OCI-LY1 (cell line): ENCODE measurements around the gene TTC13.

Experiments
- H2AFZ ChIP-seq: fragments of 200-600 bp; sonication (generic), shearing (Covaris generic); 2 replicates; pipeline ENCODE4 v1.6.0; 2014; ENCODE audit warnings: antibody characterized with exemption, mild to moderate bottlenecking, low read length
- H3F3A ChIP-seq: fragments of 200-600 bp; sonication (generic), shearing (Covaris generic); 2 replicates; pipeline ENCODE4 v1.6.0; 2014; ENCODE audit warnings: mild to moderate bottlenecking, antibody characterized with exemption, low read length, moderate library complexity; ENCODE audit not compliant: insufficient read depth
- H3K27ac ChIP-seq: fragments of 200-600 bp; sonication (generic); 2 replicates; pipeline ENCODE4 v1.5.1; 2014; ENCODE audit warnings: low read length, mixed run types, mild to moderate bottlenecking, low read depth; ENCODE audit not compliant: poor library complexity, severe bottlenecking
- H3K27me3 ChIP-seq: fragments of 200-600 bp; sonication (generic); 2 replicates; pipeline ENCODE4 v1.6.0; 2014; ENCODE audit warnings: antibody characterized with exemption, mild to moderate bottlenecking, low read length, moderate library complexity; ENCODE audit not compliant: insufficient read depth
- H3K36me3 ChIP-seq: fragments of 200-600 bp; sonication (generic); 2 replicates; pipeline ENCODE4 v1.6.1; 2014; ENCODE audit warnings: mild to moderate bottlenecking, antibody characterized with exemption, low read length, moderate library complexity, mixed read lengths; ENCODE audit not compliant: insufficient read depth
- H3K4me1 ChIP-seq: fragments of 200-600 bp; sonication (generic); 2 replicates; pipeline ENCODE4 v1.5.1; 2014; ENCODE audit warnings: mild to moderate bottlenecking, low read length, moderate library complexity; ENCODE audit not compliant: insufficient read depth, severe bottlenecking
- H3K4me2 ChIP-seq: fragments of 200-600 bp; sonication (generic), shearing (Covaris generic); 2 replicates; pipeline ENCODE4 v1.6.1; 2014; ENCODE audit warnings: low read length
- H3K4me3 ChIP-seq: fragments of 200-600 bp; sonication (generic); 2 replicates; pipeline ENCODE4 v1.5.1; 2014; ENCODE audit warnings: low read length, low read depth, mild to moderate bottlenecking, mixed read lengths; ENCODE audit not compliant: poor library complexity, severe bottlenecking
- H3K79me2 ChIP-seq: fragments of 200-600 bp; shearing (Covaris generic); 2 replicates; pipeline ENCODE4 v1.6.1; 2016; ENCODE audit warnings: mixed run types, low read length, mixed read lengths; ENCODE audit not compliant: insufficient read depth
- H3K9ac ChIP-seq: fragments of 200-600 bp; sonication (generic), shearing (Covaris generic); 2 replicates; pipeline ENCODE4 v1.6.1; 2014; ENCODE audit warnings: mild to moderate bottlenecking, low read length, mixed read lengths
- H3K9me2 ChIP-seq: fragments of 200-600 bp; sonication (generic), shearing (Covaris generic); 2 replicates; pipeline ENCODE4 v1.6.1; 2014; ENCODE audit warnings: low read depth, mild to moderate bottlenecking, low read length, mixed read lengths
- H3K9me3 ChIP-seq: fragments of 200-600 bp; shearing (Covaris generic); 2 replicates; pipeline ENCODE4 v1.6.1; 2014; ENCODE audit warnings: low read length, mixed read lengths
- H4K20me1 ChIP-seq: fragments of 200-600 bp; sonication (generic), shearing (Covaris generic); 2 replicates; pipeline ENCODE4 v1.6.0; 2016; ENCODE audit warnings: mild to moderate bottlenecking, low read length; ENCODE audit not compliant: insufficient read depth
- EZH2 ChIP-seq: fragments of 200-600 bp; sonication (generic), shearing (Covaris generic); IDR thresholded peaks from 2 replicates; pipeline ENCODE4 v1.8.0; 2017; ENCODE audit warnings: borderline replicate concordance, mixed run types, mild to moderate bottlenecking, antibody characterized with exemption, low read length, moderate library complexity, mixed read lengths
- TF ChIP-seq, protein P1 (sequence below): fragments of 200-600 bp; sonication (generic), shearing (Covaris generic); IDR thresholded peaks from 2 replicates; pipeline ENCODE4 v1.5.1; 2017; ENCODE audit warnings: mild to moderate bottlenecking, antibody characterized with exemption, low read length, moderate library complexity, mixed read lengths

Gene TTC13

DNA sequence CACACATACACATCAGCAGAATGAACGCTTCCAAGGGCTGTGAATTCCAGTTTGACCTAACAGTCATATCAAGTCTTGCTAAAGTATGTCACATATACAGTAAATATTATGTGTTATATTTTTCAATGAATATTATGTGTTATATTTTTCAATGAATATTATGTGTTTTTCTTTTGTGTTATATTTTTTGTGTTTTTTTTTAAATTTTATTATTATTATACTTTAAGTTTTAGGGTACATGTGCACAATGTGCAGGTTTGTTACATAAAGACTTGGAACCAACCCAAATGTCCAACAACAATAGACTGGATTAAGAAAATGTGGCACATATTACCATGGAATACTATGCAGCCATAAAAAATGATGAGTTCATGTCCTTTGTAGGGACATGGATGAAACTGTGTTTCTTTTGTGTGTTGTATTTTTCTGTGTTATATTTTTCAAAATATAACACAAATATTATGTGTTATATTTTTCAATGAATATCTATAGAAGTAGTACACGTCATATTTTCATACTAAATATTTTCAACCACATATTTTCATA is 35.5 kb downstream of the TTC13 start:
- Histone ChIP-seq H4K20me1 (no peaks in the 10 kb centered on the region), H3K4me2 (no peak overlapping the region), H3K27ac (no peak overlapping the region), H3K9ac (no peak overlapping the region), H2AFZ (no peak overlapping the region), H3K4me3 (no peak overlapping the region), H3K36me3 (peaks cover 18% of the 10 kb centered on the region), H3K9me2 (no peaks in the 10 kb centered on the region), H3K9me3 (no peaks in the 10 kb centered on the region), H3K79me2 (no peaks in the 10 kb centered on the region), H3K4me1 (no peaks in the 10 kb centered on the region), H3K27me3 (no peaks in the 10 kb centered on the region), H3F3A (no peaks in the 10 kb centered on the region)
- TF ChIP-seq, protein P1, sequence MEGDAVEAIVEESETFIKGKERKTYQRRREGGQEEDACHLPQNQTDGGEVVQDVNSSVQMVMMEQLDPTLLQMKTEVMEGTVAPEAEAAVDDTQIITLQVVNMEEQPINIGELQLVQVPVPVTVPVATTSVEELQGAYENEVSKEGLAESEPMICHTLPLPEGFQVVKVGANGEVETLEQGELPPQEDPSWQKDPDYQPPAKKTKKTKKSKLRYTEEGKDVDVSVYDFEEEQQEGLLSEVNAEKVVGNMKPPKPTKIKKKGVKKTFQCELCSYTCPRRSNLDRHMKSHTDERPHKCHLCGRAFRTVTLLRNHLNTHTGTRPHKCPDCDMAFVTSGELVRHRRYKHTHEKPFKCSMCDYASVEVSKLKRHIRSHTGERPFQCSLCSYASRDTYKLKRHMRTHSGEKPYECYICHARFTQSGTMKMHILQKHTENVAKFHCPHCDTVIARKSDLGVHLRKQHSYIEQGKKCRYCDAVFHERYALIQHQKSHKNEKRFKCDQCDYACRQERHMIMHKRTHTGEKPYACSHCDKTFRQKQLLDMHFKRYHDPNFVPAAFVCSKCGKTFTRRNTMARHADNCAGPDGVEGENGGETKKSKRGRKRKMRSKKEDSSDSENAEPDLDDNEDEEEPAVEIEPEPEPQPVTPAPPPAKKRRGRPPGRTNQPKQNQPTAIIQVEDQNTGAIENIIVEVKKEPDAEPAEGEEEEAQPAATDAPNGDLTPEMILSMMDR: no peak
- no peak for TF ChIP-seq EZH2

DNA sequence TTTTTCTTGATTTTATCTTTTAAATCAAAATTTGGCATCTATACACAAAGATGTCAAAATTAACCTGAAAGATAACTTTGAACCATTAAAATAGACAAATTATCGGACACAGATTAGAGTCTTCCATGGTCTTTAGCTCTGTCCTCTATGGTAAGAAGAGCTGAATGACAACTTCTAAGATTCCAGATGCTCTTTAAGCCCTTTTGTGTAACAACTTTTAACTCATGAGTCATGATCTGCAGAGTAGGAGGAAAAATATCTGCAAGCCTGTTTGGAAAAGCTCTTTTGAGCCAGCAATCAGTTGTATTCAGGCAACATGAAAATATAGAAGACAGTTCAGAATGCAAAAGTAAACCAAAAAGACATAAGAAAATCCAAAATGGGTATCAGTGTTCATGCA is 37.8 kb downstream of the TTC13 start:
- H3K79me2 ChIP-seq: no peaks in the 10 kb centered on the region
- no peaks in the 10 kb centered on the region for H3K27me3 ChIP-seq
- no peak overlapping the region for H2AFZ ChIP-seq
- H3K9me2 ChIP-seq: no peaks in the 10 kb centered on the region
- H3K27ac ChIP-seq: no peak overlapping the region
- H3K36me3 ChIP-seq: peaks cover 21% of the 10 kb centered on the region
- no peaks in the 10 kb centered on the region for H4K20me1 ChIP-seq
- no peaks in the 10 kb centered on the region for H3K9me3 ChIP-seq
- H3K4me1 ChIP-seq: no peaks in the 10 kb centered on the region
- no peak overlapping the region for H3K4me3 ChIP-seq
- no peak overlapping the region for H3K4me2 ChIP-seq
- no peak overlapping the region for H3K9ac ChIP-seq
- TF ChIP-seq EZH2: no peak
- TF ChIP-seq, protein P1: no peak
- H3F3A ChIP-seq: no peaks in the 10 kb centered on the region

DNA sequence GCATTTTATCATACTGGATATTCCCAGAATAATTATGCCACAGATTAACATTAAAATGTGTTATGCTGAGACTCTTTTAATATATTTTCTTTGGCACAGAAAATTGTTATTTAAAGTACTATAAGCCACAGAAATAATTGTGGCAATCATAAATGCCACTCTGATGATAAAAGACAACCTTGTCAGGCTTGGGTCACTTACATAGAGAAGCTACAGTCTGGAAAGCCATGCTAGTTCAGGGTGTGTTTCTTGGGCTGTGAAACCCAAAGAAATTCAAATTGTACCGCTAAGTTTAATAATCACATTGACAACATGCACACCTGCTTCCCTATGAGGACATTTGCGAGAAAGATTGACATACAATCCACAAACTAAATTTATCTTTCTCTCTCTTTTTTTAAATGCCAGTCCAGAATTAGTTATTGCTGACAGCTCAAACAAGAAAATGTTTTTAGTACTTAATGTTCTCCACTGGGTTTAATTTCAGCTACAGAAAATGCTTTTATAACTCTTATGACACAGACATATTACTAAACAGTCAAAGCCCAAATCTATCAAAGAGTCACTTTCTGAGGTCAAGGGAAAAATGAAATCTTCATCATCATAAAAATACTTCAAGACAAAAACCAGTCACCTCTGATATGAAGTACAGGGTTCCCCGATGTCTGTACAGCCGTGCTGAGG is 38.7 kb downstream of the TTC13 start:
- H3K9me2 ChIP-seq: no peaks in the 10 kb centered on the region
- no peak overlapping the region for H2AFZ ChIP-seq
- H3K9ac ChIP-seq: no peak overlapping the region
- no peaks in the 10 kb centered on the region for H3K4me1 ChIP-seq
- H3F3A ChIP-seq: no peaks in the 10 kb centered on the region
- no peaks in the 10 kb centered on the region for H3K79me2 ChIP-seq
- H3K9me3 ChIP-seq: no peaks in the 10 kb centered on the region
- no peak overlapping the region for H3K27ac ChIP-seq
- H3K4me3 ChIP-seq: no peak overlapping the region
- TF ChIP-seq, protein P1: no peak
- no peak for TF ChIP-seq EZH2
- no peaks in the 10 kb centered on the region for H4K20me1 ChIP-seq
- no peak overlapping the region for H3K4me2 ChIP-seq
- peaks cover 21% of the 10 kb centered on the region for H3K36me3 ChIP-seq
- no peaks in the 10 kb centered on the region for H3K27me3 ChIP-seq
